Fibroblast of lung (primary cell): ENCODE results near the gene EIF2B5. TPM values are rescaled to one million over a fixed set of nuclear protein-coding genes. Genes with fewer than 3 reads are reported as not detected.

Experiments
- DNase-seq, 2 donors: peaks; one replicate each; pipeline versions ENCODE4 v3.0.0 to v3.0.0-alpha.2; 2010; ENCODE audit warnings: low read depth in 2 of 2
- H2AFZ ChIP-seq: 2 replicates; pipeline ENCODE4 v1.5.1; 2012; ENCODE audit warnings: low read length, control low read depth, inconsistent platforms
- H3K27ac ChIP-seq: 2 replicates; pipeline ENCODE4 v1.5.1; 2011; ENCODE audit warnings: low read length, control low read depth; ENCODE audit not compliant: insufficient read depth
- H3K27me3 ChIP-seq: 2 replicates; pipeline ENCODE4 v1.5.1; 2011; ENCODE audit warnings: mild to moderate bottlenecking, low read length; ENCODE audit not compliant: control insufficient read depth, insufficient read depth
- H3K36me3 ChIP-seq: 2 replicates; pipeline ENCODE4 v1.5.1; 2011; ENCODE audit warnings: low read length; ENCODE audit not compliant: control insufficient read depth, insufficient read depth
- H3K4me1 ChIP-seq: 2 replicates; pipeline ENCODE4 v1.5.1; 2011; ENCODE audit warnings: low read length; ENCODE audit not compliant: control insufficient read depth, insufficient read depth; ENCODE audit errors: extremely low read depth
- H3K4me2 ChIP-seq: 2 replicates; pipeline ENCODE4 v1.5.1; 2011; ENCODE audit warnings: low read length, control low read depth; ENCODE audit not compliant: insufficient read depth; ENCODE audit errors: extremely low read depth
- H3K4me3 ChIP-seq, 4 experiments: fragments of 200-600 bp in 1 of 4; sonication (generic) in 1 of 4; replicated peaks in 1 of 4; 2 replicates each; pipeline ENCODE4 v1.5.1; 2011 to 2016; ENCODE audit warnings: low read length in 4 of 4, low read depth in 3 of 4, mild to moderate bottlenecking in 3 of 4, control low read depth in 2 of 4, inconsistent platforms in 1 of 4, mixed read lengths in 1 of 4; ENCODE audit not compliant: insufficient read depth in 1 of 4; ENCODE audit errors: control extremely low read depth in 1 of 4
- H3K79me2 ChIP-seq: 2 replicates; pipeline ENCODE4 v1.5.1; 2012; ENCODE audit warnings: mild to moderate bottlenecking, low read length, inconsistent platforms; ENCODE audit not compliant: control insufficient read depth, insufficient read depth
- H3K9ac ChIP-seq: 2 replicates; pipeline ENCODE4 v1.5.1; 2011; ENCODE audit warnings: mild to moderate bottlenecking, low read length, control low read depth; ENCODE audit not compliant: insufficient read depth
- H3K9me3 ChIP-seq: 2 replicates; pipeline ENCODE4 v1.5.1; 2012; ENCODE audit warnings: low read depth, low read length; ENCODE audit not compliant: control insufficient read depth, insufficient read depth
- H4K20me1 ChIP-seq: 2 replicates; pipeline ENCODE4 v1.5.1; 2011; ENCODE audit warnings: low read length; ENCODE audit not compliant: control insufficient read depth, insufficient read depth; ENCODE audit errors: extremely low read depth
- CTCF ChIP-seq, 2 donors: IDR thresholded peaks in 1 of 2; conservative IDR thresholded peaks in 1 of 2; 1 replicate in 1 of 2; 2 replicates in 1 of 2; pipeline ENCODE4 v1.5.1; 2011 to 2012; ENCODE audit warnings: low read length in 2 of 2, control low read depth in 1 of 2, inconsistent platforms in 1 of 2, low read depth in 1 of 2, mild to moderate bottlenecking in 1 of 2
- EZH2 ChIP-seq: IDR thresholded peaks from 2 replicates; pipeline ENCODE4 v1.5.1; 2012; ENCODE audit warnings: low read length, control low read depth, mild to moderate bottlenecking; ENCODE audit errors: missing control alignments
- polyA plus RNA-seq, 2 donors: library from polyadenylated mRNA; depleted of rRNA in 1 of 2; stranded (reverse) in 1 of 2; unstranded in 1 of 2; fragments of >200 nt; gene quantifications; 2 replicates each; pipeline ENCODE4 v1.2.1, GENCODE V29; 2011 to 2012; ENCODE audit warnings: missing spikeins in 1 of 2
- total RNA-seq: library from RNA; depleted of rRNA; stranded (reverse); fragments of >200 nt; gene quantifications from 2 replicates; pipeline ENCODE4 v1.2.1, GENCODE V29; 2014

EIF2B5 gene
- total and polyA plus RNA-seq, 2 donors (not counting 1 experiment from before 2014, with no cell fraction given), result 23.8 to 26.9 TPM

DNA sequence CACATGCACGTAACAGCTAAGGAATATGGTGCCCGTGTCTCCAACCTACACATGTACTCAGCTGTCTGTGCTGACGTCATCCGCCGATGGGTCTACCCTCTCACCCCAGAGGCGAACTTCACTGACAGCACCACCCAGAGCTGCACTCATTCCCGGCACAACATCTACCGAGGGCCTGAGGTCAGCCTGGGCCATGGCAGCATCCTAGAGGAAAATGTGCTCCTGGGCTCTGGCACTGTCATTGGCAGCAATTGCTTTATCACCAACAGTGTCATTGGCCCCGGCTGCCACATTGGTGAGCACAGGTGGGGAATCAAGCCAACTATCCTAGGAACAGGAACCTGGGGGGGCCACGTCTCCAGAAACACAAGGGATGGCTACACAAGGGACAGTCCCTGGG lies 5.3 kb downstream of the EIF2B5 start:
- no peak overlapping the region for H3K4me2 ChIP-seq
- no peak overlapping the region for H3K9ac ChIP-seq
- TF ChIP-seq EZH2, result no peak
- TF ChIP-seq CTCF (conservative IDR thresholded peaks at IDR 0.05 in 1 of 2, IDR thresholded peaks at IDR 0.05 in 1 of 2; ENCODE audit: low read depth in 1 of 2, low read length in 2 of 2), result no peak
- no peak overlapping the region for H3K27ac ChIP-seq
- H3K9me3 ChIP-seq, result no peaks in the 10 kb centered on the region
- peaks cover 19% of the 10 kb centered on the region for H3K36me3 ChIP-seq
- H3K27me3 ChIP-seq, result no peaks in the 10 kb centered on the region
- H3K4me3 ChIP-seq, result no peak overlapping the region
- H4K20me1 ChIP-seq, result no peaks in the 10 kb centered on the region
- H2AFZ ChIP-seq, result no peak overlapping the region
- DNase-seq, result no peak
- peaks cover 4% of the 10 kb centered on the region for H3K4me1 ChIP-seq
- H3K79me2 ChIP-seq, result peaks cover 30% of the 10 kb centered on the region

DNA sequence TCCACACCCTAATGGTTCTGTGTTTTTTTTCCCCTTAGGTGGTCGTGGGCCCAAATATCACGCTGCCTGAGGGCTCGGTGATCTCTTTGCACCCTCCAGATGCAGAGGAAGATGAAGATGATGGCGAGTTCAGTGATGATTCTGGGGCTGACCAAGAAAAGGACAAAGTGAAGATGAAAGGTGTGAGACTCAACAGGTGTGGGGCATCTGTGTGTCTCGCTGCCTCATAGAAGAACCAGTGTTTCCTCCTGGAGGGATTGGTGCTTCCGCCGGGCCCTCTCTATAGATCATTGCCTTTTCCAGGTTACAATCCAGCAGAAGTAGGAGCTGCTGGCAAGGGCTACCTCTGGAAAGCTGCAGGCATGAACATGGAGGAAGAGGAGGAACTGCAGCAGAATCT lies 7.0 kb downstream of the EIF2B5 start:
- TF ChIP-seq CTCF (conservative IDR thresholded peaks at IDR 0.05 in 1 of 2, IDR thresholded peaks at IDR 0.05 in 1 of 2; ENCODE audit: low read depth in 1 of 2, low read length in 2 of 2) (no peak), EZH2 (no peak)
- Histone ChIP-seq H3K9ac (no peak overlapping the region), H3K36me3 (peaks cover 21% of the 10 kb centered on the region), H3K27me3 (no peaks in the 10 kb centered on the region), H3K9me3 (no peaks in the 10 kb centered on the region), H3K79me2 (peaks cover 12% of the 10 kb centered on the region), H3K4me1 (no peaks in the 10 kb centered on the region), H3K27ac (no peak overlapping the region), H3K4me3 (no peak overlapping the region), H3K4me2 (no peak overlapping the region), H2AFZ (no peak overlapping the region), H4K20me1 (no peaks in the 10 kb centered on the region)
- DNase-seq, result no peak

DNA sequence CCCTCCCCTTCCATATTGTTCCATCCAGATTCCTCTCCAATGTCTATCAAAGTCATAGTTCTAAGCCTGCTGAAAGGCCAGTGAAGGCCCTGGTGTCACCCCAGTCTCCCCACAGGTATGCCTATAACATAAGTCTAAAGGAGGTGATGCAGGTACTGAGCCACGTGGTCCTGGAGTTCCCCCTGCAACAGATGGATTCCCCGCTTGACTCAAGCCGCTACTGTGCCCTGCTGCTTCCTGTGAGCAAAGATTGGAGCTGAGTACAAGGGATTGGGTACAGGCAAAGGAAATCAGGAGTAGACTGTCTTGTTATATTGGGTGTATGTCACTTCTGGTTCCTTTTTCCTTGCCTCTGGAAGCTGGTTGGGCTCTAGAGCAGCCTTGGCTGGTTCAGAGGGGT lies 8.2 kb downstream of the EIF2B5 start:
- no peak overlapping the region for H3K4me3 ChIP-seq
- H3K27me3 ChIP-seq, result no peaks in the 10 kb centered on the region
- no peaks in the 10 kb centered on the region for H3K9me3 ChIP-seq
- peaks cover 21% of the 10 kb centered on the region for H3K36me3 ChIP-seq
- no peak overlapping the region for H3K4me2 ChIP-seq
- H4K20me1 ChIP-seq, result no peaks in the 10 kb centered on the region
- H3K27ac ChIP-seq, result no peak overlapping the region
- no peak for DNase-seq
- peaks cover 3% of the 10 kb centered on the region for H3K79me2 ChIP-seq
- TF ChIP-seq CTCF (conservative IDR thresholded peaks at IDR 0.05 in 1 of 2, IDR thresholded peaks at IDR 0.05 in 1 of 2; ENCODE audit: low read depth in 1 of 2, low read length in 2 of 2) (no peak), EZH2 (no peak)
- no peaks in the 10 kb centered on the region for H3K4me1 ChIP-seq
- no peak overlapping the region for H3K9ac ChIP-seq
- no peak overlapping the region for H2AFZ ChIP-seq
